Sigmoid colon (tissue), 3 donors: Measurements from ENCODE around the gene TEX51.

Source experiments
- POLR2A ChIP-seq, 2 donors: fragments of 450-650 bp; IDR thresholded peaks; one replicate each; pipeline ENCODE4 v1.6.1; 2016; ENCODE audit warnings: antibody characterized with exemption in 2 of 2, mild to moderate bottlenecking in 2 of 2, moderate library complexity in 2 of 2
- TF ChIP-seq, protein P1 (sequence below), 4 experiments: fragments of 450-650 bp in 3 of 4; fragments of 200-600 bp in 1 of 4; IDR thresholded peaks; one replicate each; pipeline ENCODE4 v1.5.1; 2016 to 2019; ENCODE audit warnings: antibody characterized with exemption in 4 of 4, mild to moderate bottlenecking in 3 of 4, moderate library complexity in 2 of 4

DNA sequence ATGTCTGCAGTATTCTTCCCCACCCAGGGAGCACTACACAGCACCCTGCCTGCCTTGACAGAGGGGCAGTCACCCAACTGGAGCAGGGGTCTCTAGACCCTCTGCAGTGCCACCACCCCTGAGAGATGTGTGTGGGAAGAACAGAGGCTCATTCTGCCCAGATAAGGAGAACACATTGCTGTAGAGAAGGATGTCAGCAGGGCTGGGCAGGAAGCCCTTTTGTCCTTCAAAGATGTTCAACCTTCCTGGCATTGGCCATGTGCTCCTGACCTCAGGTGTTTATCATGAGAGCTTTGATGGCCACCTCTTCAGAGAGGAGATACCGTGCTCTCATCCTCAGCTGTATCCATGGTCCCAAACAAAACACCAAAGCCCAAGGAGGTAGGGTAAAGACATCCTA is 4.6 kb upstream of the TEX51 start:
- TF ChIP-seq, protein P1, sequence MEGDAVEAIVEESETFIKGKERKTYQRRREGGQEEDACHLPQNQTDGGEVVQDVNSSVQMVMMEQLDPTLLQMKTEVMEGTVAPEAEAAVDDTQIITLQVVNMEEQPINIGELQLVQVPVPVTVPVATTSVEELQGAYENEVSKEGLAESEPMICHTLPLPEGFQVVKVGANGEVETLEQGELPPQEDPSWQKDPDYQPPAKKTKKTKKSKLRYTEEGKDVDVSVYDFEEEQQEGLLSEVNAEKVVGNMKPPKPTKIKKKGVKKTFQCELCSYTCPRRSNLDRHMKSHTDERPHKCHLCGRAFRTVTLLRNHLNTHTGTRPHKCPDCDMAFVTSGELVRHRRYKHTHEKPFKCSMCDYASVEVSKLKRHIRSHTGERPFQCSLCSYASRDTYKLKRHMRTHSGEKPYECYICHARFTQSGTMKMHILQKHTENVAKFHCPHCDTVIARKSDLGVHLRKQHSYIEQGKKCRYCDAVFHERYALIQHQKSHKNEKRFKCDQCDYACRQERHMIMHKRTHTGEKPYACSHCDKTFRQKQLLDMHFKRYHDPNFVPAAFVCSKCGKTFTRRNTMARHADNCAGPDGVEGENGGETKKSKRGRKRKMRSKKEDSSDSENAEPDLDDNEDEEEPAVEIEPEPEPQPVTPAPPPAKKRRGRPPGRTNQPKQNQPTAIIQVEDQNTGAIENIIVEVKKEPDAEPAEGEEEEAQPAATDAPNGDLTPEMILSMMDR (IDR thresholded peaks at IDR 0.05): no peak
- TF ChIP-seq POLR2A (IDR thresholded peaks at IDR 0.05): no peak
